ENCODE measurements around the gene GABRG2.

DNA sequence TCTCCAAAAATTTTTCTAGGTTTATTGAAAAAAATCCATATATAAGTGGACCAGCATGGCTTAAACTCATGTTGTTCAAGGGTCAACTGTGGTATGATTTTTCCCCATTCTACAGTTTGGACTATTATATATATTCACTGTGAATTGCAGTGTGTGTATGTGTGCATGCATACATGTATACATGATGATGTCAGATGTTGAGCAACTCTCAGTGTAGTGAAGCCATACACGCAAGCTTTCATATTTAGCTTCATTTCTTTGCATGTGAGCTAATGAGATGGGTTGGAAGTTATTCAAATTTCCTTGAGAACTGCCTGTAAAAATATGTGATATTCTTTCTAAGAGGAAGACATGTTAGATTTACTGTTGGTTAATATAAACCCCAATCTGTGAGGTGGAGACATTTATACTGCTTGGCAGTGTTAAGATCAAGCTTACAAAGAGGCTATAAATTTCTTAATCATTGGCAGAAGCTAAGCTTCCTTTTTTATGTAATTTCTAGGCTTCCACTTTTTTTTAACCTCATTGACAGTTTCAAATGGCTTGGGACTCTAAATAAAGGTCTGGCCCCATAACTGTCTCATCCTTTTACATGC lies 134.8 kb downstream of the GABRG2 start:
- TF ChIP-seq, protein P1, sequence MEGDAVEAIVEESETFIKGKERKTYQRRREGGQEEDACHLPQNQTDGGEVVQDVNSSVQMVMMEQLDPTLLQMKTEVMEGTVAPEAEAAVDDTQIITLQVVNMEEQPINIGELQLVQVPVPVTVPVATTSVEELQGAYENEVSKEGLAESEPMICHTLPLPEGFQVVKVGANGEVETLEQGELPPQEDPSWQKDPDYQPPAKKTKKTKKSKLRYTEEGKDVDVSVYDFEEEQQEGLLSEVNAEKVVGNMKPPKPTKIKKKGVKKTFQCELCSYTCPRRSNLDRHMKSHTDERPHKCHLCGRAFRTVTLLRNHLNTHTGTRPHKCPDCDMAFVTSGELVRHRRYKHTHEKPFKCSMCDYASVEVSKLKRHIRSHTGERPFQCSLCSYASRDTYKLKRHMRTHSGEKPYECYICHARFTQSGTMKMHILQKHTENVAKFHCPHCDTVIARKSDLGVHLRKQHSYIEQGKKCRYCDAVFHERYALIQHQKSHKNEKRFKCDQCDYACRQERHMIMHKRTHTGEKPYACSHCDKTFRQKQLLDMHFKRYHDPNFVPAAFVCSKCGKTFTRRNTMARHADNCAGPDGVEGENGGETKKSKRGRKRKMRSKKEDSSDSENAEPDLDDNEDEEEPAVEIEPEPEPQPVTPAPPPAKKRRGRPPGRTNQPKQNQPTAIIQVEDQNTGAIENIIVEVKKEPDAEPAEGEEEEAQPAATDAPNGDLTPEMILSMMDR (IDR thresholded peaks at IDR 0.05; ENCODE audit: insufficient read depth, low read length): no peak
- no peak for TF ChIP-seq SPI1 (IDR thresholded peaks at IDR 0.05; ENCODE audit: borderline replicate concordance, low read depth)
- no peak for TF ChIP-seq POLR2AphosphoS5 (IDR thresholded peaks at IDR 0.05; ENCODE audit: low read depth)
- TF ChIP-seq, protein P2, sequence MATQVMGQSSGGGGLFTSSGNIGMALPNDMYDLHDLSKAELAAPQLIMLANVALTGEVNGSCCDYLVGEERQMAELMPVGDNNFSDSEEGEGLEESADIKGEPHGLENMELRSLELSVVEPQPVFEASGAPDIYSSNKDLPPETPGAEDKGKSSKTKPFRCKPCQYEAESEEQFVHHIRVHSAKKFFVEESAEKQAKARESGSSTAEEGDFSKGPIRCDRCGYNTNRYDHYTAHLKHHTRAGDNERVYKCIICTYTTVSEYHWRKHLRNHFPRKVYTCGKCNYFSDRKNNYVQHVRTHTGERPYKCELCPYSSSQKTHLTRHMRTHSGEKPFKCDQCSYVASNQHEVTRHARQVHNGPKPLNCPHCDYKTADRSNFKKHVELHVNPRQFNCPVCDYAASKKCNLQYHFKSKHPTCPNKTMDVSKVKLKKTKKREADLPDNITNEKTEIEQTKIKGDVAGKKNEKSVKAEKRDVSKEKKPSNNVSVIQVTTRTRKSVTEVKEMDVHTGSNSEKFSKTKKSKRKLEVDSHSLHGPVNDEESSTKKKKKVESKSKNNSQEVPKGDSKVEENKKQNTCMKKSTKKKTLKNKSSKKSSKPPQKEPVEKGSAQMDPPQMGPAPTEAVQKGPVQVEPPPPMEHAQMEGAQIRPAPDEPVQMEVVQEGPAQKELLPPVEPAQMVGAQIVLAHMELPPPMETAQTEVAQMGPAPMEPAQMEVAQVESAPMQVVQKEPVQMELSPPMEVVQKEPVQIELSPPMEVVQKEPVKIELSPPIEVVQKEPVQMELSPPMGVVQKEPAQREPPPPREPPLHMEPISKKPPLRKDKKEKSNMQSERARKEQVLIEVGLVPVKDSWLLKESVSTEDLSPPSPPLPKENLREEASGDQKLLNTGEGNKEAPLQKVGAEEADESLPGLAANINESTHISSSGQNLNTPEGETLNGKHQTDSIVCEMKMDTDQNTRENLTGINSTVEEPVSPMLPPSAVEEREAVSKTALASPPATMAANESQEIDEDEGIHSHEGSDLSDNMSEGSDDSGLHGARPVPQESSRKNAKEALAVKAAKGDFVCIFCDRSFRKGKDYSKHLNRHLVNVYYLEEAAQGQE (IDR thresholded peaks at IDR 0.05; ENCODE audit: insufficient replicate concordance, low read depth): no peak
- no peak for TF ChIP-seq GABPA (IDR thresholded peaks at IDR 0.05; ENCODE audit: low read depth)

All from HL-60 (cell line).